GM21528 (cell line): ENCODE measurements around the gene TMEM131.

ENCODE experiments used
- ATAC-seq: cut with Tn5 transposase; IDR thresholded peaks from one replicate; pipeline ENCODE4 v1.9.1; 2021; ENCODE audit warnings: mild to moderate bottlenecking, moderate library complexity; ENCODE audit not compliant: unreplicated experiment, low FRiP score

Gene TMEM131

GRCh38 chr2:97745474-97746174 lies 250.1 kb downstream of the TMEM131 start:
- no peak for ATAC-seq

- ATAC-seq: no peak
Observed at GRCh38 chr2:97743913-97744312, 251.8 kb downstream of the TMEM131 start.

GRCh38 chr2:97742381-97742847 lies 253.3 kb downstream of the TMEM131 start:
- no peak for ATAC-seq

- no peak for ATAC-seq
Observed at GRCh38 chr2:97741686-97742085, 254.1 kb downstream of the TMEM131 start.

GRCh38 chr2:97741251-97741650 lies 254.5 kb downstream of the TMEM131 start:
- no peak for ATAC-seq

- no peak for ATAC-seq
Observed at GRCh38 chr2:97740590-97741182, 255.1 kb downstream of the TMEM131 start.

- ATAC-seq: no peak
Observed at GRCh38 chr2:97739893-97740245, 255.9 kb downstream of the TMEM131 start.

GRCh38 chr2:97739020-97739892 lies 256.5 kb downstream of the TMEM131 start:
- ATAC-seq: no peak

GRCh38 chr2:97738179-97739019 lies 257.3 kb downstream of the TMEM131 start:
- no peak for ATAC-seq

- ATAC-seq: no peak
Observed at GRCh38 chr2:97737421-97738178, 258.1 kb downstream of the TMEM131 start.

GRCh38 chr2:97736608-97737330 lies 259.0 kb downstream of the TMEM131 start:
- no peak for ATAC-seq

GRCh38 chr2:97736185-97736584 lies 259.6 kb downstream of the TMEM131 start:
- ATAC-seq: no peak

- ATAC-seq: no peak
Observed at GRCh38 chr2:97735161-97735561, 260.6 kb downstream of the TMEM131 start.

GRCh38 chr2:97734061-97735051 lies 261.4 kb downstream of the TMEM131 start:
- no peak for ATAC-seq

GRCh38 chr2:97733341-97734035 lies 262.3 kb downstream of the TMEM131 start:
- ATAC-seq: no peak

- no peak for ATAC-seq
Observed at GRCh38 chr2:97732436-97733340, 263.1 kb downstream of the TMEM131 start.
